Endometrial microvascular endothelial cells (primary cell): ENCODE results near the gene SPEN. TPM values are rescaled to one million over a fixed set of nuclear protein-coding genes. Genes with fewer than 3 reads are reported as not detected.

Source experiments
- in situ Hi-C: cut with HindIII; loops from 2 replicates; pipeline ENCODE4 v1.10.0; 2017; ENCODE audit warnings: low sequenced_read_pairs, low pct_unique_long_range_greater_than_20kb; ENCODE audit errors: inconsistent ontology term
- total RNA-seq: library from RNA; depleted of rRNA; stranded (reverse); fragments of >200 nt; gene quantifications from one replicate; pipeline ENCODE4 v1.2.3, GENCODE V29; 2015; ENCODE audit errors: inconsistent ontology term

The SPEN gene
- total RNA-seq, 1 donor from 2014 or later = 16.5 TPM

DNA sequence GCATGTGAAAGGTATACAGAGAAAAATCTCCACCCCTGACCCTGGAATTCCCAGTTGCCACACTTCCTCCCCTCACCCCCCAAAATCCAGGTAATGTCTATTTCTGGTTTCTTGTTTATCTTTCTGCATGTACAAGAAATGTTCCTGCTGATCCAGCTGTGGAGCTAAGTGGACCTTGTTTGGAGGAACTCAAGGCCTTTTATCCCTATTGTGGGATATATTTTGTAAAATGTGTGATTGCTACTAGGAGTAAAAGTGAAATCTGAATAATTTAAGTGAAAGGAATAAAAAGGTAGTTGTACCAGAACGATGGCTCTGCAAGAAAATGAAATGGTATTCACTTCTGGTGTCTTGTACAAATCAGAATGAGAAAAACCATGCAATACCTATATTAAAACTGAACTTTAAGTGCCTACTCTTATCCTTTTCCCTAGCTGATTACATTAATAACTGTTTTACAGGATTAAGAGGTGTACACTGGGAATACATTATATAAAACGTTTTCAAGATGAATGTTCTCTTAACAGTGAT lies 3.0 kb downstream of the SPEN start:
- in situ Hi-C loops = no loop called here

DNA sequence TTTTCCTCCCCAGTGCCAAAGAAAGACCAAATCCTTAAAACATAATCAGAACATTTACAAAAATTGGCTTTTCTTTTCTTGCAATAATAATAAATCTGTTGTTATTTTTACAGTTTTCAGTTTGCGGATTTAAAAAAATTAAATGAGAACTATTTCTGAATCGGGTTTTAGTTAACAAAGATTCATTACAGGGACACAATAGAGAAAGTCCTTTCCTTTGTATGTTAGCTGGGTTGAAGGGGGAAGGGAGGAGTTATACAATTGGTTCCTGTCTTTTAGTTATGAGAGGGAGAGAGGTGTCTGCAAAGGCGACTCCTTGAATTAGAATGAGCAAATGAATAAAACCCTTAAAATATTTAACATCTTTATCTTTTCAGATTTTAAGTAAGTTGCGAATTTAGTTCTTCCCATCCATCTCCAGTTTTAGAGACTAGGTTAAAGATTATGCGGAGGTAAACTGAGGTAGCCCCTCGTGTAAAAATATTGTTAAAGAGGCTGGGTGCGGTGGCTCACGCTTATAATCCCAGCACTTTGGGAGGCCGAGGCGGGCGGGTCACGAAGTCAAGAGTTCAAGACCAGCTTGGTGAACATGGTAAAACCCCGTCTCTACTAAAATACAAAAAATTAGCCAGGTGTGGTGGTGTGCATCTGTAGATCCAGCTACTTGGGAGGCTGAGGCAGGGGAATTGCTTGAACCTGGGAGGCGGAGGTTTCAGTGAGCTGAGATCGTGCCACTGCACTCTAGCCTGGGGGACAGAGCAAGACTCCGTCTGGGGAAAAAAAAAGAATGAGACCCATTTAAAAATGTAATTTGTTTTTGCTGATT lies 3.9 kb downstream of the SPEN start:
- in situ Hi-C loops = no loop called here

DNA sequence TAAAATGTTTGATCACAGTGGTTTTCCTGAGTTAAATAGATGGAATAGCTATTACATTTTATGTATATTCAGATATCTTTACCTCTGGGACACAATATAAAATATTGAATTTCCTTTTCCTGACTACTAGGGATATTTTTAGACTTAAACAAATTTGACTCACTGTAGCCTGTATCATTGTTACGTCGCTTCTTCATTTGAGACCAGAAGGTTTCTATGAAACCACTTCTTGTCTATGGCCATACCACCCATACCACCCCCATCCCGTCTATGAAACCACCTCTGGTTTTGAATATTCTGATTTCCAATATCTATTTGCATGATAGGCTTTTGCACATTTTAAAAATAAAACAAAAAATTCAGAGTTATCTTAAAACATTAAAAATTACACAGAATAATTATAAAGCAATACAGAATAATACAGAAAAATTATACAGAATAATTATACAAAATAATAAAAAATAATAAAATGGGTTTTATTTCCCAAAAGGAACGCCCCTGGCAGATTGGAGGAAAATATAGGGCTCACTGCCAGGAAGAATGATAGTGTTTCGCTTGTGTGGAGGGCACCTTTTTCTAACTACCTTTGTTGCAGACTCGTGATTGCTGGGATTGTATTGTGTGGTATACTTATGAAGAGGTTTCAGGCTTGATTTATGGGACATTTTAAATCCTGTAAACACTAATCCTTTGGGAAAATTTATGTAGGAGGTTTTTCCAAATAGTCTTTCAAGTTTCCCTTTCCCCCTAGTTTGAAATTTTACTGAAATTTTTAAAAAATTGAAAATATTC lies 4.7 kb downstream of the SPEN start:
- in situ Hi-C loops = no loop called here

DNA sequence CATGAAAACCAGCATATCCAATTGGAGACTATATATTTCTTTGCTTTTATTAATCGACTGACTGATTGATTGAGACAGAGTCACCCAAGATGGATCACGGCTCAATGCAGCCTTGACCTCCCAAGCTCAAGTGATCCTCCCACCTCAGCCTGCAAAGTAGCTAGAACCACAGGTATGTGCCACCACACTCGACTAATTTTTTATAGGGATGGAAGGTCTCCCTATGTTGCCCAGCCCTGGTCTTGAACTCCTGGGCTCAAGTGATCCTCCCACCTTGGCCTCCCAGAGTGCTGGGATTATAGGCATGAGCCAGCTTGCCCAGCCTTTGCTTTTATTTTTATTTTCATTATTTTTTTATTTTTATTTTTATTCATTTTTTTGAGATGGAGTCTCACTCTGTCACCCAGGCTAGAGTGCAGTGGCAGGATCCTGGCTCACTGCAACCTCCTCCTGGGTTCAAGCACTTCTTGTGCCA lies 5.4 kb downstream of the SPEN start:
- in situ Hi-C loops = no loop called here

DNA sequence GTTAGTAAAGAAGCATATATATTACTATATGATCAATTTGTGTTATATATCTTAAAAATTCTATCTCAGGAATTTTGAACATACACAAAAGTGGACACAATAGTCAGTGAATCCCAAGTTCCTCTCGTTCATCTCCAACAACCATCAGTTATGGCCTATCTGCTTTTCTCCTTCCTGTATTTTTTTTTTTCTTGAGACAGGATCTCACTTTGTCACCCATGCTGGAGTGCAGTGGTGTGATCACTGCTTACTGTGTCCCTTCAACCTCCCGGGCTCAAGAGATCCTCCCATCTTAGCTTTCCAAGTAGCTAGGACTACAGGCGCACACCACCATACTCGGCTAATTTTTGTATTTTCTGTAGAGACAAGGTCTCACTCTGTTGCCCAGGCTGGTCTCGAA lies 9.4 kb downstream of the SPEN start:
- in situ Hi-C loops = no loop called here

DNA sequence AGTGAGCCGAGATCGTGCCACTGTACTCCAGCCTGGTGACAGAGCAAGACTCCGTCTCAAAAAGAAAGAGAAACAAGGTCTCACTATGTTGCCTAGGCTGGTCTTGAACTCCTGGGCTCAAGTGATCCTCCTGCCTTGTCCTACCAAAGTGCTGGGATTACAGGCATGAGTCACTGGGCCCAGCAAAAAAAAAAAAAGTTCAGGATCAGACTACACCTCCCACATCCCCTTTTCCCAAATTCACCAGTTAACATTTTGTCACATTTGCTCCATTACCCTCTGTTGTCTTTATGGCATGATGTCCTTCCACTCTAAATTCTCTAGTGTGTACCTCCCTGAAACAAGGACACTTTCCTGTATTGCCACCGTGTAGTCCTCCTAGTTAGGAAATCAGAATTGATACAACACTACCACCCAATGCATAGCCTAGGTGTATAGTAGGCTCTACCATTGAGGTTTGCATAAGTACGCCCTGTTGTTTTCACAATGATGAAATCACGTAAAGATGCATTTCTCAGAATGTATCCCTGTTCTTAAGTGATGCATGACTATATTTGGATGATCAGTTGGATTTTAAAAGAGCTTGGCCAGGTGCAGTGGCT lies 10.7 kb downstream of the SPEN start:
- in situ Hi-C loops = no loop called here

DNA sequence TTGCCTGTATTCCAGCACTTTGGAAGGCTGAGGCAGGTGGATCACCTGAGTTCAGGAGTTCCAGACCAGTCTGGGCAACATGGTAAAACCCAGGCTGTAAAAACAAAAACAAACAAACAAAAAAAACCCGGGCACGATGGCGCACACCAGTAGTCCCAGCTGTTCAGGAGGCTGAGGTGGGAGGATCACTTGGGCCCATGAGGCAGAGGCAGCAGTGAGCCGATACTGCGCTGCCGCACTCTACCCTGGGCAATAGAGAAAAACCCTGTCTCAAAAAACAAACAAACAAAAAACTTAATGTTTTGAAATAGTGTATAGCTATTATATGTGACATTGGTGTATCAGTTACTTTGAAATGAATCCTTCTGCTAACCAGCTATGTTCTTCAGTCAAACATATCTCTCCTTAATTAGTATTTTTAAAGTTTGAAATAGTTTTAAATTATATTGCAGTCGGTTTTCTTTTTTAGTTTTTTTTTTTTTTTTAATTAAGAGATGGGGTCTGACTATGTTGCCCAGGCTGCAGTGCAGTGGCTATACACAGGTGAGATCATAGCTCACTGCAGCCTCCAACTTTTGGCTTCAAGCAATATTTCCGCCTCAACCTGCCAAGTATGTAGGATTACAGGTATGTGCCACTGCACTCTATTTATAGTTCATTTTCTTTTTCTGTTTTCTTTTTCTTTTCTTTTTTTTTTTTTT lies 11.3 kb downstream of the SPEN start:
- in situ Hi-C loops = no loop called here

DNA sequence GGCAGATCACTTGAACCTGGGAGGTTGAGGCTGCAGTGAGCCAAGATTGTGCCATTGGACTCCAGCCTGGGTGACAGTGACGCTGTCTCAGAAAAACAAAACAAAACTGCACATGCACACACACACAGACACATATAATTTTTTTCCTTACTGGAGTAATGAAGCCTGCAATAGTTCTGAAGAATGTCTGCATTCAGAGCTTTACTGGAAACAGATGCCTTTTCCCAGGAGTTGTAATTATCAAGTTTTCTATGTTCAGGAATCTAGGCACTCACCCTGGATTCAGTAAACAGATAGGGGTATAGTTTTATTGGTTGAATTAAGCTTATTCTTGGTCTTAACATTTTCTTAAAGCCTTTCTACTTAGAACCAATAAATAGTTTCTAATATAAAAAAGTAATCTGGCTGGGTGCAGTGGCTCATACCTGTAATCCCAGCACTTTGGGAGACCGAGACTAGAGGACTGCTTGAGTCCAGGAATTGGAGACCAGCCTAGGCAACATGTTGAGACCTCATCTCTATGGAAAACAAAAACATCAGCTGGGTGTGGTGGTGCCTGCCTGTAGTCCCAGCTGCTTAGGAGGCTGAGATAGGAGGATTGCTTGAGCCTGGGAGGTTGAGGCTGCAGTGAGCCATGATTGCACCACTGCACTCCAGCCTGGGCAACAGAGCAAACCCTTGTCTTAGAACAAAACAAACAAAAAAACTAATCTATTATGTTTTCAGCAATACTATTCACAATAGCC lies 15.8 kb downstream of the SPEN start:
- in situ Hi-C loops = no loop called here

DNA sequence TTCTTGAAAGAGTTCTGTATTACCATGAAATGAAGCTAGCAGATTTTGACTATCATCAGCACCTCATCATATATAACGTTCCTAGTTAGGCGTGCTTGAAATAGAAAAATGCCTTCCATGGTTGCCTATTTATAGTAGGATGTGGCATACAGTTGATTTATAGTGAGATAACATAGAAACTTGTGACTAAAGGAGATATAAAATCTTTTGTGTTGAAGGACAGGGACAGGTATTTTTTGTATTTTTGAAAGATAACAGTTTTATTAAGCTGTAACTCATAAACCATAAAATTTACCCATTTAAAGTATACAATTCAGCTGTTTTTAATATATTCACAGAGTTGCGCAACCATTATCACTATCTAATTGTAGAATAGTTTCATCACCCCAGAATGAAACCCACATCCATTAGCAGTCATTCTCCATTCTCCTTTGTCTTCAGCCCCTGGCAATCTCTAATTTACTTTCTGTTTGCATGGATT lies 19.3 kb downstream of the SPEN start:
- in situ Hi-C loops = no loop called here

DNA sequence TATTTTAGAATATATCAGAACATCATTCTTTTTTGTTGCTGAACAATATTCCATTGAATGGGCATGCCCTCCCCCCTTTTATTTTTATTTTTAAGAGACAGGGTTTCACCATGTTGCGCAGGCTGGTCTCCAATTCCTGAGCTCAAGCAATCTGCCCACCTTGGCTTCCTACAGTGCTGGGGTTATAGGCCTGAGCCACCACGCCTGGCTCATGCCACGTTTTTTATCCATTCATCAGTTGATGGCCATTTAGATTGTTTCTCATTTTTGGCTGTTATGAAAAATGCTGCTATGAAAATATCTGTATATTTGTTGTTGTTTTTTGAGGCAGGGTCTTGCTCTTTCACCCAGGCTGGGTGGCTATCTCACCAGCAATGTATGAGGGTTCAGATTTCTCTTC lies 19.8 kb downstream of the SPEN start:
- in situ Hi-C loops = no loop called here

DNA sequence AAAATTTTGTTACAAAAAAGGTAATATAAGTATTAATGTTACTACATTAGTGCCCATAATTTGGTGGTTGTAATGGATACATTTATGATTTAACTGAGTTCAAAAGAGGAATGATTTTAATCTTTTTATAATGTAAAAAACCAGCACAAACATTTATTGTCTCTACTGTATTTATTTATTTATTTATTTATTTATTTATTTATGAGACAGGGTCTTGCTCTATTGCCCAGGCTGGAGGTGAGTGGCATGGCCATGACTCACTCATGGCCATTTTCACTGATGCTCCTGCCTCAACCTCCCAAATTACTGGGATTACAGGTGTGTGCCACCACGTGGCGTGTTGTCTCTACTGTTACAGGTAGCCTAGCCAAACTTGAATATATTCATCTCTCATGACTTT lies 21.9 kb downstream of the SPEN start:
- in situ Hi-C loops = no loop called here

DNA sequence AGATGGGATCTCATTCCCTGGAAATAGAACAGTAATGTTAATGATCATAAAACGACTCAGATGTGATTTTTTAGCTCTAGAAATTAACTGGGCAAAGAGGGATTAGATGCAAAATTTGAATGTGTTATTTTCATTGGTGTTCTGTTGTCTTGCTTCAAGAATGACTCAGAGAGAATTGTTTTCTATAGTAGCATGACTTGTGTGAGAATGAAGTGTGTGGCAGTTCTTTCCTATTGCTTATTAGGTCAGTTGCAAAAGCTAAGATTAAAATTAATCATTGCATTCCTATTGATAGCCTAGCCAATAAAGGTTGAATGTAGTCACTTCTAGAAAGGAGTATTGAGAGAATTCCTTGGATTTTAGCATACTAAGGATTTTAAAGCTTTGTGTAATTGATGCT lies 22.9 kb downstream of the SPEN start:
- in situ Hi-C loops = no loop called here

DNA sequence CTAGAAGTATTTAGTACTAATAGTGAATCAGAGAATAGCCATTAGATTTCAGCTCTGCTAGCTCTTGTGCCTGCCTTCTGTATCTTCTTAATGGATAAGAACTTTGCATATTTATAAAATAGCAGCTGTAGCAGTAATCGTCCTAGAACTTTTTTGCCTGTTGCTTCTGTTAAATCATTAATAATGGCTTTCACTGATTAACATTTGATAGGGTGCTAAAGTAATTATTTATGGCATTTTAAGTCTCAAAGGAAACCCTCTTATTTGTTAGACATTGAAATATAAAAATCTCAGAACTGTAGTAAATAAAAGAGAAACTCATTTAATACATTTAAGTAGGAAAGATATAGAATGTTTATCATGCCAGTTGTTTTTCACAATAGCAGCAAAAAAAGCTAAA lies 27.0 kb downstream of the SPEN start:
- in situ Hi-C loops = no loop called here

DNA sequence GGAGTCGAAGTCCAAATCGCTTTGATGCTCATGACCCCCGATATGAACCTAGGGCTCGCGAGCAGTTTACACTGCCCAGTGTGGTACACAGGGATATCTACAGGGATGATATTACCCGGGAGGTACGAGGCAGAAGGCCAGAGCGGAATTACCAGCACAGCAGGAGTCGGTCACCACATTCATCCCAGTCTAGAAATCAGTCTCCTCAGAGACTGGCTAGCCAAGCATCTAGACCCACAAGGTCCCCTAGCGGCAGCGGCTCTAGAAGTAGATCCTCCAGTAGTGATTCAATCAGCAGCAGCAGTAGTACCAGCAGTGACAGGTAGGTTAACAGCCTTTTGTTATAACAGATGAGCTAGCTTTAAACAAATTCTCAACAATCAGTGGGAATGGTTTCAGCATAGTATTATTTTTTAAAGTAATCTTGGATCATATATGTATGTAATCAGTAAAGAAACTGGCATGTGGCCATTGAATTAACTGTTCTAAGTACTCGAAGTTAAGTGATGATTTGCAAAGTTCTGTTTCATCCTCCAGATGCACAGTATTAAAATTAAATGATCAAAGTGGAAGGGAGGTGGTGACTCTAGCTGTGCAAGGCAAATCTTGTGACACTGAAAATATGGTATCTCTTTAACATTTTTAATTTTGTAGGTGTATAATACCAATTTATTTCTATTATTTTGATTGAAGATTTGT lies 29.0 kb downstream of the SPEN start:
- in situ Hi-C loops = no loop called here

DNA sequence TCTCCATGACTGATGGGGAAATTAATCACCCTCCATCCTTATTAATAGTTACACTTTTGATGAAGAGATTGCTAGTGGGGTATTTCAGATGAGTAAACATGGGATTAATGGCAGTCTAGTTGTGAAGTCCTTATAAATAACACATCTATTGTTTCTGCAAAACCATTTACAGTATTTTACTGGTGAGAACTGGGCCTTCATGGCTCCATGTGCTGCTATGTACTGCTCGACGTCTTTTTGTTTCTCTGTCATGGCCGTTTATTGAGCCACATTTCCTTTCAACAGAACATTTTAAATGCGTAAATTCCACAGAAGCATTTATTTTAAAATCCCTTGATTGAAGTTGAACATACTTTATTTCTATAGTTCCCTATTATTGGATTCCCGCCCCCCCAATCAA lies 34.5 kb downstream of the SPEN start:
- in situ Hi-C loops = no loop called here

DNA sequence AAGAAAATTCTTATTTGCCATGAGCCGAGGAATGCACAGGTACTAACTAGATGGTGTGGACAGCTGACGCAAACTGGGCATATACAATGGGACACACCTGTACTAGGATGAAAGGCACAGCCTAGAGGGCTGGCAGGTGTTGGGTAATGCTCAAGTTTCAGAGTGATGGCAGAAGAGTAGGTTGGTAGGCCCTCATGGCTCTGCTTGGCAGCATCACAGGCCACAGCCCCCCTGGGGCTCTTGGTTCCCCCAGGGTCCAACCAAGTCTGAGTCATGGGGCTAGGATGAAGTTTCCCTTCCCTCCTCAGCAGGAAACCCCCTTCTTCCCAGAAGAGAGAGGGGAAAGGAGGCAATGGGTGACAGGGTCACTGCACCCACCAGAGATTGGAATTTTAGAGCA lies 35.2 kb downstream of the SPEN start:
- in situ Hi-C loops = no loop called here

DNA sequence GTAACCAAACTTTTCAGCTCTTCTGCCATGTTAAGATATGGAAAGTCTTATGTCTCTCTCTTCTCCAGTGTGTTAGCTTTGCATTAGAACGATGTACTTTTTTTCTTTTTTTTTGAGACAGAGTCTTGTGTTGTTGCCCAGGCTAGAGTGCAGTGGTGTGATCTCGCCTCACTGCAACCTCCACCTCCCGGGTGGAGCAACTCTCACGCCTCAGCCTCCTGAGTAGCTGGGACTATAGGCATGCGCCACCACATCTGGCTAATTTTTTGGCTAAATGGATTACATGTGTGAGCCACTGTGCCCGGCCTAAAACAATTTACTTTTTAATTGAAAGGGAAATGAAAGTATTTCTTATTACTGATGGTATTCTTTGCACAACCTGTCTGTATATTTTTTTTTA lies 35.8 kb downstream of the SPEN start:
- in situ Hi-C loops = no loop called here

DNA sequence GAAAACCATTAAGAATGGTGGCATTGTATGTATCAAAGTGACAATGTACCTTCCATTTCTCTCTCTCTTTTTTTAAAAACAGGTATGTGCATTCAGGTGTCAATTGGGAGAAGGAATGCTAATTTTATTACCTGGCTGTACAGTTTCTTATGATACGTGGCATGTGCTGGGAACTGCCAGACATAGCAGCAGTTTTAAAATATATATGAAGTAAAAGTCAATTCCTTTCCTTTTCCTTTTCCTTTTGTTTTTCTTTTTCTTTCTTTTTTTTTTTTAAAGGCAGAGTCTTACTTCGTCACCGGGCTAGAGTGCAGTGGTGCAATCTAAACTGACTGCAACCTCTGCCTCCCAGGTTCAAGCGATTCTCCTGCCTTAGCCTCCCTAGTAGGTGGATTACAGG lies 37.0 kb downstream of the SPEN start:
- in situ Hi-C loops = no loop called here
